ENCODE measurements around the gene ASPSCR1. TPM values are rescaled to one million over a fixed set of nuclear protein-coding genes. Genes with fewer than 3 reads are reported as not detected.

Gene ASPSCR1
- total and polyA plus RNA-seq, 2 of the 13 experiments (the other 11 are each of a cell fraction or from before 2014, with no cell fraction given): 274 to 314 TPM

GRCh38 chr17:82043507-82043906 lies 66.1 kb downstream of the ASPSCR1 start (continued):
- TF ChIP-seq TFDP1 (CRISPR knock-in tag; IDR thresholded peaks at IDR 0.05; ENCODE audit: borderline replicate concordance): no peak
- no peak for TF ChIP-seq ZNF362 (CRISPR knock-in tag; IDR thresholded peaks at IDR 0.05; ENCODE audit: borderline replicate concordance)
- TF ChIP-seq CTCF (CRISPR knock-in tag; IDR thresholded peaks at IDR 0.05): 0 out of 2 replicates have a peak, but pooled peaks have one; percentile 9
- TF ChIP-seq SRSF4 (IDR thresholded peaks at IDR 0.05; ENCODE audit: low read depth, low read length, poor library complexity, severe bottlenecking): no peak
- TF ChIP-seq POGK (CRISPR knock-in tag; conservative IDR thresholded peaks at IDR 0.05): no peak
- TF ChIP-seq FLYWCH1 (CRISPR knock-in tag; IDR thresholded peaks at IDR 0.05): no peak
- TF ChIP-seq ZNF232 (CRISPR knock-in tag; IDR thresholded peaks at IDR 0.05; ENCODE audit: borderline replicate concordance): no peak
- no peak for TF ChIP-seq MIER2 (CRISPR knock-in tag; IDR thresholded peaks at IDR 0.05)
- no peak for TF ChIP-seq ZNF230 (CRISPR knock-in tag; IDR thresholded peaks at IDR 0.05)
- no peak for TF ChIP-seq USF2 (IDR thresholded peaks at IDR 0.05; ENCODE audit: low read depth, low read length)
- no peak for TF ChIP-seq USF2 (CRISPR knock-in tag; IDR thresholded peaks at IDR 0.05; ENCODE audit: borderline replicate concordance)
